Iris pigment epithelial cell (primary cell): ENCODE results near the gene GALT.
A peak's percentile ranks its signal among the peaks of the same experiment; 100 is the strongest.

Experiments
- DNase-seq: peaks from one replicate; pipeline ENCODE4 v3.0.0-alpha.2; 2011; ENCODE audit warnings: low read depth

The GALT gene

DNA sequence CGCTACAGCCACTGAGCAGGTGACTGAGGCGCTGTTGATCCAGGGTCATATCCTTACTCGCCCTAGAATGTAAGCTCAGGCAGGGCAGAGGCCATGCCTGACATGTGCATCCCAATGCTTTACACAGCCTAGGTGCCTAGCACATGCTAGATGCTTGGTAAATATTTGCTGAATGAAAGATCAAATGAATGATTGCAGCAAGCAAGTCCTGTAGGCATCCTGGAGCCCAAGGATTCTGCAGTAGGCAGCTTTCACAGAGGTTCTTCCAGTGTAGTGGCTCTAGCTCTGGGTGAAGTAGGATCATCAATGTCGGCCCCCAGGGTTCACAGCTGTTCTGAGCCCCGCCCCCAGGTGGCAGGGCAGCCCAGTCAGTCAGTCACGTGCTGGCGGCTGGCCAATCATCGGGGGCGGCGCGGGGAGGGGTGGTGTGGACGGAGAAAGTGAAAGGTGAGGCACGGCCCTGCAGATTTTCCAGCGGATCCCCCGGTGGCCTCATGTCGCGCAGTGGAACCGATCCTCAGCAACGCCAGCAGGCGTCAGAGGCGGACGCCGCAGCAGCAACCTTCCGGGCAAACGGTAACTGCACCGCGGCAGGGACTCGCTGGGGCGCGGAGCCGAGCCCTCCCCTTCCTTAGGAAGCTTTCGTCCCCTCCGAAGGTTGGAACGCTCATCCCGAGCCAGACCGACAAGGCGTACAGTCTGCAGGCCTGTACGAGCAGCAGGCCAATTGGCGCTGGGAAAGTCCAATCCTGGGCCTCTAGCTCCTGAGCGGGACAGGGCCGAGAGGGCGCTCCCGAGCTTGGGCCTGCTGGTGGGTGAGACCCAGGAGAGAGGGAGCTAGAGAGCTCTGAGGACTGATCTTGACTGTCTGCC, at the start of gene GALT:
GALT (plus strand) TSS at position 465 of the 873 bp plus-strand sequence; CDS start at position 495, 30 bp downstream.
- DNase-seq, result peak; percentile 84

GRCh38 chr9:34599546-34599945, 46.9 kb upstream of the GALT start:
- no peak for DNase-seq

GRCh38 chr9:34600908-34601307, 45.6 kb upstream of the GALT start:
- no peak for DNase-seq

- DNase-seq, result no peak
Observed at GRCh38 chr9:34601937-34602573, 44.4 kb upstream of the GALT start.

DNA sequence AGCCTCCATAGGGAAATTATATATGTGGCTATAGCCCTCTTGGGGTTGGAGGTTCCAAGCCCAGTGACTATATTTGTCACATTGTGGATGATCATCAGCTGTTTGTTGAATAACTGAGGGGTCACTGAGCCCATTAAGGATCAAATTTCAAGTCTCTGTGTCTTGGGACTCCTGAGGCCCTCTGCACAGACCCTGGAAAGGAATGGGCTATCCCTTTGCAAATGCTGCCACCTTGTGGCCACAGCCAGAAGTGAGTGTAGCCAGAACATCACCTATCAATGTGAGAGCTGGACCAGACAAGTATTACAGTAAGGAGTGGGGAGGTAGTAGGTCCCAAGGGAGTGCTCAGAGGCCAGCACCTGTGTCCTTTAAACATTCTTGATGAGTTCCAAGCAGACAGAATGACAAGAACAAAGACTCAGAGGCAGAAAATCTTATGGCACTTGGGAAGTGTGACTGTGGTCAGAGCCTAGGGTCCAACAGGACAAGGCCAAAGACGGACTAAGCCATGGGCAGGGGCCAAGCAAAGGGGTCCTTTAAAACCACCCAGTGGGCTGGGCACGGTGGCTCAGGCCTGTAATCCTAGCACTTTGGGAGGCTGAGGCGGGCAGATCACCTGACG, 42.8 kb upstream of the GALT start:
- peak; percentile 60 for DNase-seq

- DNase-seq, result no peak
Observed at GRCh38 chr9:34606190-34606589, 40.3 kb upstream of the GALT start.

DNA sequence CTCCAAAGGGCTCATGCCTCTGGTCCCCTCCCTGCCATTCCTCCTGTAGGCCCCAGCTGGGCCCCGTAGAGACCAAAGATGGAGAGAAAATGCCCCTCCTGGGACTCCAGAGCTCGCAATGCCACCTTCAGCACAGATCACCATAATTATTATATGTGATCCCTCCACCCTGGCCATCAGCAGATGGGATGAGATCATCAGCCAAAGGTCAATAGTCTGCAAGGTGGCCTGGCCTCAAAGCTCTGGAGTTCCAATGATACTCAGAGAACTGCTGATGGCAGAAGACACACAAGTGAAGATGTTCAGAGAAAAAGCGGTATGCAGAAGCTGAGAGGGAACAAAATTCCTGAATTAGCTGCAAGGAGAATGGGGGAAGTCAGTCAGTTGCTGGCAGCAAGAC, 39.6 kb upstream of the GALT start:
- DNase-seq, result no peak

DNA sequence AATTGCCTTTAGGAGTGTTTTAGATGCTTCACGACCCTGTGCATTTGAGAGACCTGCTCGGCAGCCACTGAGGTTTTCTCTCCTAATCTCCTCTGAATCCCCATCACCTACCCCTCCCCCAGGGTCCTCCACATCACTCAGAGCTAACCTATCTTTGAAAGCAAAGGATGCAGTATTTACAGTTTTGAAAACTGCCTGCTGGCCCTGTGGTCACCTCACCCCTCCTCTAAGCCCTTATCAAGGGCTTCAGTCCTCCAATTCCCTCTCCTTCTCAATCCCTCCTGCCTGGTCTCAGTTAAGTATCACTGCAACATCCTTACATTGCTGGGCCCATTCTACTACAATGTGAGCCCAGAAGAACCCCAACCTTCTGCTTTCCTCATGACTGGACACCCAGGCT, 39.1 kb upstream of the GALT start:
- DNase-seq, result no peak

GRCh38 chr9:34610434-34611206, 35.9 kb upstream of the GALT start:
- no peak for DNase-seq

- no peak for DNase-seq
Observed at GRCh38 chr9:34611251-34611810, 35.1 kb upstream of the GALT start.

- DNase-seq, result peak; percentile 86
Observed at GRCh38 chr9:34611811-34612787, 34.4 kb upstream of the GALT start, which contains the start of gene RPP25L. TSS of gene RPP25L (minus strand) at chr9:34612097. CDS start at chr9:34611296, 801 bp downstream.

DNA sequence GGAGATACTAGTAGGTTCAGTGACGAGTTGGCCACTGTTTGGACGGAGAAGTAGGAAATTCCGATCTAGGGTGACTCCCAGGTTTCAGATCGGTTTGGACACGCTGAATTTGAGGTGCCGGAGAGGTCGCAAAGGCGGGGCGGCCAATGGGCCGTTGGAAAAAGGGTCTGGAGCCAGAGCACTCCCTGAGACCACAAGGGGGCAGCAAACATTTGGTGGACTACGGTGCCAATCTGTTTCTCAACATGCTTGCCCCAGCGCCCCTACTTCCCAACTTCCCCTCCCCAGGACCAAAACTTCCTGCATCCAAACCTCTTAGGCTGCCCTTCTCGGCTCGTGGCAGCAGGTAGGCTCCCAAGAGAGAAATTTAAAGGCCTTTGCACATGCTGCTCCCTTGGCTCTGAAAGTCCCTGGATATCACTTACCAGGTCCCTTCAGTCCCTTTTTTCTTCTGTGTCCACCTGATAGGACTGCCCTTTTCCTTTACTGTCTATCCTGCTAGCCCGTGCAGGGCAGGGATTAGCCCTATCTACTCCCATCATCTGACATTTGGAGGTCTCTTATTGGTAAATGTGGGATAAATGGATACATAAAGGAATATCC, 33.6 kb upstream of the GALT start:
- peak; percentile 67 for DNase-seq

- no peak for DNase-seq
Observed at GRCh38 chr9:34615132-34615531, 31.3 kb upstream of the GALT start.

- peak; percentile 96 for DNase-seq
Observed at GRCh38 chr9:34620061-34620994, 26.1 kb upstream of the GALT start, which contains the start of gene DCTN3. TSS of gene DCTN3 (minus strand) at chr9:34620495. CDS start at chr9:34620464, 31 bp downstream.

- no peak for DNase-seq
Observed at GRCh38 chr9:34623374-34624235, 22.9 kb upstream of the GALT start.

- DNase-seq, result no peak
Observed at GRCh38 chr9:34624475-34625185, 21.8 kb upstream of the GALT start.

GRCh38 chr9:34625186-34625486, 21.3 kb upstream of the GALT start:
- no peak for DNase-seq
